Urothelium cell line (cell line): ENCODE measurements around the gene MIEN1.
"Not testable (repeated sequence)": the region's sequence is repeated elsewhere in the genome, so short reads cannot be mapped to it uniquely, and the experiment has no call there.

Experiments used
- DNase-seq: peaks from one replicate; pipeline ENCODE4 v3.0.0; 2011; ENCODE audit warnings: low spot score, mixed read lengths
- FAIRE-seq: peaks from 2 replicates; lab custom pipeline; 2011; peaks lifted over from hg19 to GRCh38; lab: Jason Lieb, UNC

Gene MIEN1

GRCh38 chr17:39742126-39742855 is 12.0 kb upstream of the MIEN1 start:
- DNase-seq = no peak
- no peak for FAIRE-seq

- DNase-seq = peak; percentile 87
- peak; percentile 97 for FAIRE-seq
These were observed 10.2 kb upstream of the MIEN1 start for GRCh38 chr17:39740357-39741111.

- FAIRE-seq (peak; percentile 59), DNase-seq (no peak)
These were observed 9.6 kb upstream of the MIEN1 start for GRCh38 chr17:39739885-39740356.

GRCh38 chr17:39738983-39739884 is 8.9 kb upstream of the MIEN1 start:
- DNase-seq (no peak), FAIRE-seq (no peak)

- FAIRE-seq = no peak
- DNase-seq = no peak
These were observed 8.2 kb upstream of the MIEN1 start for GRCh38 chr17:39738568-39738901.

- no peak for FAIRE-seq
These were observed 7.6 kb upstream of the MIEN1 start, which contains the start of gene GRB7 for GRCh38 chr17:39737760-39738567. GRB7 (plus strand) TSS chr17:39737938; CDS start chr17:39742302, 4,364 bp downstream.

GRCh38 chr17:39737206-39737759 is 7.0 kb upstream of the MIEN1 start:
- DNase-seq (no peak), FAIRE-seq (no peak)

More at GRCh38 chr17:39737760-39738567, 7.6 kb upstream of the MIEN1 start, which contains the start of gene GRB7:
- no peak for DNase-seq

GRCh38 chr17:39736319-39737165 is 6.2 kb upstream of the MIEN1 start:
- FAIRE-seq (peak; percentile 17), DNase-seq (no peak)

GRCh38 chr17:39735882-39736281 is 5.5 kb upstream of the MIEN1 start:
- no peak for FAIRE-seq

GRCh38 chr17:39732586-39732985 is 2.3 kb upstream of the MIEN1 start:
- DNase-seq = no peak
- no peak for FAIRE-seq

More at GRCh38 chr17:39735882-39736281, 5.5 kb upstream of the MIEN1 start:
- no peak for DNase-seq

GRCh38 chr17:39729280-39729851 is 966 bp downstream of the MIEN1 start:
- no peak for DNase-seq
- no peak for FAIRE-seq

GRCh38 chr17:39727556-39727955 is 2.8 kb downstream of the MIEN1 start:
- no peak for FAIRE-seq
- no peak for DNase-seq

GRCh38 chr17:39726617-39727016 is 3.7 kb downstream of the MIEN1 start:
- no peak for FAIRE-seq
- no peak for DNase-seq

- not testable (repeated sequence) for DNase-seq, FAIRE-seq
These were observed 4.4 kb downstream of the MIEN1 start for GRCh38 chr17:39725923-39726322.

GRCh38 chr17:39724731-39725130 is 5.6 kb downstream of the MIEN1 start:
- FAIRE-seq = no peak

GRCh38 chr17:39722965-39723848 is 7.1 kb downstream of the MIEN1 start:
- FAIRE-seq = peak; percentile 5
- no peak for DNase-seq

More at GRCh38 chr17:39724731-39725130, 5.6 kb downstream of the MIEN1 start:
- no peak for DNase-seq

GRCh38 chr17:39722104-39722503 is 8.2 kb downstream of the MIEN1 start:
- DNase-seq (no peak), FAIRE-seq (no peak)
